ENCODE measurements around the gene GDPGP1. TPM values are rescaled to one million over a fixed set of nuclear protein-coding genes. Genes with fewer than 3 reads are reported as not detected.

The GDPGP1 gene
- total and polyA plus RNA-seq, 9 of the 15 experiments (the other 6 are each of a cell fraction or from before 2014, with no cell fraction given), result 0.78 to 6.1 (median 2.8) TPM

DNA sequence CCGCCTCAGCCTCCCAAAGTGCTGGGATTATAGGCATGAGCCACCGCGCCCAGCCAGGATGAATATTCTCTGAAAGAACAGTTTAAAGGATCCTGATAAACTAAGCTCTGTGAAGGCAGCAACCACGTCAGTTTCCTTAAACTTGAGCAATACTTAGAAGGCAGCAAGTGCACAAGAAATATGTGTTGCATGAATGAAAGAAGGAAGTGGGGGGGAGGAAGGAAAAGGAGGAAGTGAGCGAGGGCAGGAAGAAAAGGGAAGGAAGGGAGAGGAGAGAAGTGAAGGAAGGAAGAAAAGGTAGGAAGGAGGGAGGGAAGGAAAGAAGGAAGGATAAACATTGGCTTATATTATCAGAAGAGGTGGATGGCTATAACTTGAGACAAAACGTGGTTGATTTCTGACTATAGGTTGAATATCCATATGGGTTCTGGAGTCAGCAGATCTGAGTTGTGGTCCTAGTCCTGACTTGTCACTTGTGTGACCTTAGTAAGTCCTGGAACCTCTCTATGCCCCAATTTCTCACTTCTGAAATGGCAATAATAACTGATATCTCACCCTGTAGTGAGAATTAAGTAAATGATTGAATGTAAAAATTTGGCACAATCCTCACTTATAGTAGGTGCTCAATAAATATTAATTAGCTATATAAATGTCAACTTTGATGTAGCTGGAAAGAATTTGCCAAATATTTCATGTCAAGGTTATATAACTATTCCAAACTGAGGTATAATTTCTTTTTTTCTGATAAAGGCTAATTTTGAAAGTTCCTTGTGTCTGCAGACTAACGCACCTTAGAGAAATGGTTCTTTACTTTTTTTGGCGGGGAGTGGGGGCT lies 44.9 kb upstream of the GDPGP1 start (continued):
- TF ChIP-seq RFX1 (IDR thresholded peaks at IDR 0.05), result no peak
- TF ChIP-seq TAF1 (IDR thresholded peaks at IDR 0.05; ENCODE audit: control insufficient read depth, extremely low read depth, insufficient read depth, low read length, severe bottlenecking), result no peak
- TF ChIP-seq, protein P1, sequence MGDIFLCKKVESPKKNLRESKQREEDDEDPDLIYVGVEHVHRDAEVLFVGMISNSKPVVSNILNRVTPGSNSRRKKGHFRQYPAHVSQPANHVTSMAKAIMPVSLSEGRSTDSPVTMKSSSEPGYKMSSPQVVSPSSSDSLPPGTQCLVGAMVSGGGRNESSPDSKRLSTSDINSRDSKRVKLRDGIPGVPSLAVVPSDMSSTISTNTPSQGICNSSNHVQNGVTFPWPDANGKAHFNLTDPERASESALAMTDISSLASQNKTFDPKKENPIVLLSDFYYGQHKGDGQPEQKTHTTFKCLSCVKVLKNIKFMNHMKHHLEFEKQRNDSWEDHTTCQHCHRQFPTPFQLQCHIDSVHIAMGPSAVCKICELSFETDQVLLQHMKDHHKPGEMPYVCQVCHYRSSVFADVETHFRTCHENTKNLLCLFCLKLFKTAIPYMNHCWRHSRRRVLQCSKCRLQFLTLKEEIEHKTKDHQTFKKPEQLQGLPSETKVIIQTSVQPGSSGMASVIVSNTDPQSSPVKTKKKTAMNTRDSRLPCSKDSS (IDR thresholded peaks at IDR 0.05; ENCODE audit: low read depth, partially characterized antibody), result no peak
- TF ChIP-seq DNMT1 (IDR thresholded peaks at IDR 0.05), result 0 out of 2 replicates have a peak, but pooled peaks have one; percentile 87
- TF ChIP-seq, protein P2, sequence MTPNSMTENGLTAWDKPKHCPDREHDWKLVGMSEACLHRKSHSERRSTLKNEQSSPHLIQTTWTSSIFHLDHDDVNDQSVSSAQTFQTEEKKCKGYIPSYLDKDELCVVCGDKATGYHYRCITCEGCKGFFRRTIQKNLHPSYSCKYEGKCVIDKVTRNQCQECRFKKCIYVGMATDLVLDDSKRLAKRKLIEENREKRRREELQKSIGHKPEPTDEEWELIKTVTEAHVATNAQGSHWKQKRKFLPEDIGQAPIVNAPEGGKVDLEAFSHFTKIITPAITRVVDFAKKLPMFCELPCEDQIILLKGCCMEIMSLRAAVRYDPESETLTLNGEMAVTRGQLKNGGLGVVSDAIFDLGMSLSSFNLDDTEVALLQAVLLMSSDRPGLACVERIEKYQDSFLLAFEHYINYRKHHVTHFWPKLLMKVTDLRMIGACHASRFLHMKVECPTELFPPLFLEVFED (CRISPR knock-in tag; conservative IDR thresholded peaks at IDR 0.05), result peak; percentile 79
- TF ChIP-seq, protein P3, sequence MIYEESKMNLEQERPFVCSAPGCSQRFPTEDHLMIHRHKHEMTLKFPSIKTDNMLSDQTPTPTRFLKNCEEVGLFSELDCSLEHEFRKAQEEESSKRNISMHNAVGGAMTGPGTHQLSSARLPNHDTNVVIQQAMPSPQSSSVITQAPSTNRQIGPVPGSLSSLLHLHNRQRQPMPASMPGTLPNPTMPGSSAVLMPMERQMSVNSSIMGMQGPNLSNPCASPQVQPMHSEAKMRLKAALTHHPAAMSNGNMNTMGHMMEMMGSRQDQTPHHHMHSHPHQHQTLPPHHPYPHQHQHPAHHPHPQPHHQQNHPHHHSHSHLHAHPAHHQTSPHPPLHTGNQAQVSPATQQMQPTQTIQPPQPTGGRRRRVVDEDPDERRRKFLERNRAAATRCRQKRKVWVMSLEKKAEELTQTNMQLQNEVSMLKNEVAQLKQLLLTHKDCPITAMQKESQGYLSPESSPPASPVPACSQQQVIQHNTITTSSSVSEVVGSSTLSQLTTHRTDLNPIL (CRISPR knock-in tag; IDR thresholded peaks at IDR 0.05), result no peak
- TF ChIP-seq COPS2 (conservative IDR thresholded peaks at IDR 0.05), result no peak
- TF ChIP-seq ZNF24 (IDR thresholded peaks at IDR 0.05), result peak; percentile 70; the same call in 1 of the 2 replicates
- TF ChIP-seq HDAC1 (IDR thresholded peaks at IDR 0.05), result peak in 1 of 2 experiments; percentile 90; a peak in 2 of 4 replicates
- TF ChIP-seq CHD1 (IDR thresholded peaks at IDR 0.05; ENCODE audit: low read length), result no peak
- TF ChIP-seq NFYB (IDR thresholded peaks at IDR 0.05; ENCODE audit: extremely low read depth, insufficient read length), result no peak
- TF ChIP-seq FOXJ3 (CRISPR knock-in tag; IDR thresholded peaks at IDR 0.05), result no peak
- TF ChIP-seq HLTF (IDR thresholded peaks at IDR 0.05), result peak; percentile 56; the same call in 1 of the 2 replicates
- no peak for TF ChIP-seq TARDBP (IDR thresholded peaks at IDR 0.05)
- TF ChIP-seq, protein P4, sequence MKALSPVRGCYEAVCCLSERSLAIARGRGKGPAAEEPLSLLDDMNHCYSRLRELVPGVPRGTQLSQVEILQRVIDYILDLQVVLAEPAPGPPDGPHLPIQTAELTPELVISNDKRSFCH (CRISPR knock-in tag; IDR thresholded peaks at IDR 0.05), result no peak
- TF ChIP-seq, protein P4 (tag; IDR thresholded peaks at IDR 0.05), result no peak
- TF ChIP-seq NFIC (IDR thresholded peaks at IDR 0.05), result peak; percentile 6; the same call in 1 of the 2 replicates
- peak; percentile 40; the same call in 1 of the 2 replicates for TF ChIP-seq PHB2 (IDR thresholded peaks at IDR 0.05; ENCODE audit: low read depth)
- TF ChIP-seq, protein P5, sequence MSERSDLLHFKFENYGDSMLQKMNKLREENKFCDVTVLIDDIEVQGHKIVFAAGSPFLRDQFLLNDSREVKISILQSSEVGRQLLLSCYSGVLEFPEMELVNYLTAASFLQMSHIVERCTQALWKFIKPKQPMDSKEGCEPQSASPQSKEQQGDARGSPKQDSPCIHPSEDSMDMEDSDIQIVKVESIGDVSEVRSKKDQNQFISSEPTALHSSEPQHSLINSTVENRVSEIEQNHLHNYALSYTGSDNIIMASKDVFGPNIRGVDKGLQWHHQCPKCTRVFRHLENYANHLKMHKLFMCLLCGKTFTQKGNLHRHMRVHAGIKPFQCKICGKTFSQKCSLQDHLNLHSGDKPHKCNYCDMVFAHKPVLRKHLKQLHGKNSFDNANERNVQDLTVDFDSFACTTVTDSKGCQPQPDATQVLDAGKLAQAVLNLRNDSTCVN (CRISPR knock-in tag; IDR thresholded peaks at IDR 0.05), result peak; percentile 93
- no peak for TF ChIP-seq NR1H2 (CRISPR knock-in tag; IDR thresholded peaks at IDR 0.05)
- TF ChIP-seq TCF7 (IDR thresholded peaks at IDR 0.05; ENCODE audit: borderline replicate concordance), result no peak
- TF ChIP-seq HEY1 (CRISPR knock-in tag; IDR thresholded peaks at IDR 0.05; ENCODE audit: borderline replicate concordance), result no peak
- no peak for TF ChIP-seq MEIS2 (IDR thresholded peaks at IDR 0.05; ENCODE audit: partially characterized antibody)
- TF ChIP-seq MTA1 (IDR thresholded peaks at IDR 0.05; ENCODE audit: borderline replicate concordance), result peak; percentile 91

Data from K562 (cell line).